IMR-90 (cell line): ENCODE results near the gene CMSS1. TPM values are rescaled to one million over a fixed set of nuclear protein-coding genes. Genes with fewer than 3 reads are reported as not detected.

Experiments
- ATAC-seq: fragments of 200-7000 bp; cut with Tn5 transposase; 2 replicates; pipeline ENCODE4 v1.9.1; 2020; ENCODE audit warnings: low read depth, mild to moderate bottlenecking, moderate library complexity
- BruUV-seq: library from RNA; stranded (reverse); fragments of 400-500 nt; replicated peaks from 2 replicates; lab custom pipeline; 2021; lab: Mats Ljungman, UMichigan
- CTCF ChIA-PET: fragments of 300-600 bp; formaldehyde crosslinking; extraction: SDS; loops from one replicate; lab custom pipeline; 2021; ENCODE audit warnings: antibody characterized with exemption; lab: Yijun Ruan, JAX
- POLR2A ChIA-PET: fragments of 300-600 bp; sonication (Branson Sonifier 250); formaldehyde crosslinking; loops from one replicate; lab custom pipeline; 2022; ENCODE audit warnings: antibody characterized with exemption; ENCODE audit not compliant: unreplicated experiment; lab: Charles Lee
- DNase-seq: peaks from one replicate; pipeline ENCODE4 v3.0.0; 2013
- H2AFZ ChIP-seq: replicated peaks from 2 replicates; pipeline ENCODE3; 2013; ENCODE audit warnings: low read length, mild to moderate bottlenecking; ENCODE audit not compliant: poor library complexity
- H2AK5ac ChIP-seq: 2 replicates; pipeline ENCODE4 v1.6.1; 2013; ENCODE audit warnings: low read depth, low read length, inconsistent platforms
- H2AK9ac ChIP-seq: replicated peaks from 2 replicates; pipeline ENCODE3; 2013; ENCODE audit warnings: mild to moderate bottlenecking, low read depth, low read length, moderate library complexity; ENCODE audit not compliant: poor library complexity
- H2BK120ac ChIP-seq: 2 replicates; pipeline ENCODE4 v1.6.1; 2013; ENCODE audit warnings: low read depth, low read length, inconsistent platforms
- H2BK15ac ChIP-seq: 3 replicates; pipeline ENCODE4 v1.6.1; 2013; ENCODE audit warnings: low read depth, low read length, inconsistent platforms
- H2BK20ac ChIP-seq: 2 replicates; pipeline ENCODE4 v1.6.1; 2013; ENCODE audit warnings: low read depth, mild to moderate bottlenecking, inconsistent platforms, low read length, moderate library complexity
- H2BK5ac ChIP-seq: 2 replicates; pipeline ENCODE4 v1.6.1; 2013; ENCODE audit warnings: mild to moderate bottlenecking, low read depth, low read length, inconsistent platforms; ENCODE audit not compliant: poor library complexity, severe bottlenecking
- H3K14ac ChIP-seq: replicated peaks from 2 replicates; pipeline ENCODE4 v1.6.1; 2013; ENCODE audit warnings: low read depth, low read length, inconsistent platforms
- H3K18ac ChIP-seq: 2 replicates; pipeline ENCODE4 v1.6.1; 2013; ENCODE audit warnings: low read depth, low read length, control low read depth
- H3K23ac ChIP-seq: 2 replicates; pipeline ENCODE4 v1.6.1; 2013; ENCODE audit warnings: low read depth, low read length, inconsistent platforms
- H3K27ac ChIP-seq: 2 replicates; pipeline ENCODE4 v1.5.1; 2013; ENCODE audit warnings: mild to moderate bottlenecking, control low read depth, low read length; ENCODE audit not compliant: insufficient read depth
- H3K27me3 ChIP-seq: 2 replicates; pipeline ENCODE4 v1.6.1; 2013; ENCODE audit warnings: low read length; ENCODE audit not compliant: control insufficient read depth, insufficient read depth
- H3K36me3 ChIP-seq: 2 replicates; pipeline ENCODE4 v1.6.1; 2013; ENCODE audit warnings: low read length, mixed read lengths; ENCODE audit not compliant: control insufficient read depth, insufficient read depth
- H3K4ac ChIP-seq: 2 replicates; pipeline ENCODE4 v1.6.1; 2013; ENCODE audit warnings: low read depth, low read length, inconsistent platforms
- H3K4me1 ChIP-seq: 2 replicates; pipeline ENCODE4 v1.6.1; 2013; ENCODE audit warnings: low read length, mixed read lengths; ENCODE audit not compliant: control insufficient read depth, insufficient read depth
- H3K4me2 ChIP-seq: 2 replicates; pipeline ENCODE4 v1.6.1; 2013; ENCODE audit warnings: low read depth, mild to moderate bottlenecking, control low read depth, low read length, moderate library complexity
- H3K4me3 ChIP-seq: 2 replicates; pipeline ENCODE4 v1.5.1; 2013; ENCODE audit warnings: low read depth, mild to moderate bottlenecking, control low read depth, low read length, moderate library complexity; ENCODE audit not compliant: insufficient read depth
- H3K56ac ChIP-seq: 2 replicates; pipeline ENCODE4 v1.6.1; 2013; ENCODE audit warnings: low read length, inconsistent platforms; ENCODE audit not compliant: insufficient read depth; ENCODE audit errors: extremely low read depth
- H3K79me1 ChIP-seq, 2 experiments: 2 replicates each; pipeline ENCODE4 v1.6.1; 2013; ENCODE audit warnings: low read length in 2 of 2, inconsistent platforms in 1 of 2, low read depth in 1 of 2
- H3K9ac ChIP-seq: 2 replicates; pipeline ENCODE4 v1.6.1; 2013; ENCODE audit warnings: low read depth, low read length, control low read depth
- H3K9me1 ChIP-seq: 2 replicates; pipeline ENCODE4 v1.6.1; 2013; ENCODE audit warnings: low read length, inconsistent platforms; ENCODE audit not compliant: insufficient read depth
- H3K9me3 ChIP-seq: 2 replicates; pipeline ENCODE4 v1.6.1; 2013; ENCODE audit warnings: low read length; ENCODE audit not compliant: control insufficient read depth, insufficient read depth
- H4K20me1 ChIP-seq: 2 replicates; pipeline ENCODE4 v1.6.1; 2013; ENCODE audit warnings: low read length, inconsistent platforms; ENCODE audit not compliant: insufficient read depth
- H4K5ac ChIP-seq: 2 replicates; pipeline ENCODE4 v1.6.1; 2013; ENCODE audit warnings: mild to moderate bottlenecking, low read depth, low read length, control low read depth
- H4K8ac ChIP-seq, 2 experiments: 2 replicates each; pipeline ENCODE4 v1.6.1; 2013; ENCODE audit warnings: low read depth in 2 of 2, low read length in 2 of 2, control low read depth in 1 of 2, inconsistent platforms in 1 of 2
- H4K91ac ChIP-seq: 2 replicates; pipeline ENCODE4 v1.6.1; 2013; ENCODE audit warnings: low read depth, low read length, inconsistent platforms; ENCODE audit not compliant: insufficient read depth
- BHLHE40 ChIP-seq: fragments of 150-350 bp; IDR thresholded peaks from 2 replicates; pipeline ENCODE4 v1.6.1; 2016; ENCODE audit warnings: mild to moderate bottlenecking, low read depth, low read length
- CEBPB ChIP-seq: IDR thresholded peaks from 2 replicates; pipeline ENCODE4 v1.6.1; 2012; ENCODE audit warnings: low read depth, low read length, improper control_type of control experiment
- CHD1 ChIP-seq: IDR thresholded peaks from 2 replicates; pipeline ENCODE4 v1.6.1; 2012; ENCODE audit warnings: low read depth, low read length, improper control_type of control experiment
- FOS ChIP-seq: fragments of 150-350 bp; IDR thresholded peaks from 2 replicates; pipeline ENCODE4 v1.6.1; 2016; ENCODE audit warnings: low read depth, low read length
- MAFK ChIP-seq: IDR thresholded peaks from 2 replicates; pipeline ENCODE4 v1.6.1; 2012; ENCODE audit warnings: low read depth, low read length, improper control_type of control experiment
- MXI1 ChIP-seq: IDR thresholded peaks from 2 replicates; pipeline ENCODE4 v1.6.1; 2012; ENCODE audit warnings: low read depth, mild to moderate bottlenecking, low read length, moderate library complexity, borderline replicate concordance
- NFE2L2 ChIP-seq: fragments of 150-350 bp; IDR thresholded peaks from 2 replicates; pipeline ENCODE4 v1.6.1; 2016; ENCODE audit warnings: low read depth, mild to moderate bottlenecking, low read length
- POLR2A ChIP-seq: IDR thresholded peaks from 2 replicates; pipeline ENCODE4 v1.6.1; 2012; ENCODE audit warnings: mild to moderate bottlenecking, low read depth, low read length
- RAD21 ChIP-seq: IDR thresholded peaks from 2 replicates; pipeline ENCODE4 v1.6.1; 2012; ENCODE audit warnings: low read length, improper control_type of control experiment
- RCOR1 ChIP-seq: IDR thresholded peaks from 2 replicates; pipeline ENCODE4 v1.6.1; 2012; ENCODE audit warnings: mild to moderate bottlenecking, low read length, improper control_type of control experiment; ENCODE audit not compliant: insufficient replicate concordance
- RFX5 ChIP-seq: IDR thresholded peaks from 2 replicates; pipeline ENCODE4 v1.8.0; 2012; ENCODE audit warnings: low read depth, mild to moderate bottlenecking, low read length, moderate library complexity
- SMC3 ChIP-seq: fragments of 150-350 bp; IDR thresholded peaks from 2 replicates; pipeline ENCODE4 v1.6.1; 2016; ENCODE audit warnings: low read depth, mild to moderate bottlenecking, antibody characterized with exemption, low read length, moderate library complexity
- WGBS, 2 experiments: methylation state at CpG; one replicate each; pipeline versions ENCODE4 v1.1.5 to v1.1.7; 2013; ENCODE audit warnings: missing lambda C conversion rate in 2 of 2; ENCODE audit not compliant: insufficient read length in 1 of 2; ENCODE audit errors: extremely low coverage in 2 of 2; 5-methylcytosine and 5-hydroxymethylcytosine counted together
- dilution Hi-C: fragments of 300-500 bp; cut with HindIII; formaldehyde crosslinking; loops from one replicate; pipeline ENCODE4 v1.14.3; 2018; ENCODE audit warnings: low sequenced_read_pairs; ENCODE audit not compliant: unreplicated experiment
- in situ Hi-C: fragments of 300-500 bp; cut with MboI; formaldehyde crosslinking; loops from 3 replicates; pipeline ENCODE4 v1.14.3; 2019; ENCODE audit warnings: low sequenced_read_pairs, inconsistent platforms, mixed read lengths
- intact Hi-C: fragments of 100-400 bp; cut with micrococcal nuclease; formaldehyde crosslinking; loops from 2 replicates; pipeline ENCODE4 v1.10.0; 2022
- polyA plus RNA-seq, 3 experiments: library from polyadenylated mRNA; depleted of rRNA; stranded (reverse); fragments of >200 nt; gene quantifications; 2 replicates each; pipeline ENCODE4 v1.2.3, GENCODE V29; 2012; ENCODE audit warnings: low replicate concordance in 1 of 3
- total RNA-seq: library from RNA; depleted of rRNA; stranded (reverse); fragments of >200 nt; gene quantifications from 2 replicates; pipeline ENCODE4 v1.2.3, GENCODE V29; 2012
- TF ChIP-seq, protein P1 (sequence below): fragments of 150-350 bp; IDR thresholded peaks from 2 replicates; pipeline ENCODE4 v1.6.1; 2016; ENCODE audit warnings: low read depth, mild to moderate bottlenecking, low read length, moderate library complexity, borderline replicate concordance
- TF ChIP-seq, protein P2 (sequence below): fragments of 150-350 bp; IDR thresholded peaks from 2 replicates; pipeline ENCODE4 v1.6.1; 2017; ENCODE audit warnings: mild to moderate bottlenecking, antibody characterized with exemption, low read length, low read depth
- TF ChIP-seq, protein P3 (sequence below): conservative IDR thresholded peaks from 2 replicates; pipeline ENCODE4 v1.5.1; 2012; ENCODE audit warnings: mild to moderate bottlenecking, low read depth, low read length, improper control_type of control experiment

Gene CMSS1
- total and polyA plus RNA-seq, 2 of the 4 experiments (the other 2 are of a cell fraction): 12.5 to 13.6 TPM

- Histone ChIP-seq H3K27me3 (no peaks in the 10 kb centered on the region), H3K27ac (no peak overlapping the region), H2BK20ac (no peak overlapping the region), H2AFZ (no peak overlapping the region), H2BK120ac (no peak overlapping the region; the same call in 1 of the 2 replicates), H4K8ac (no peak overlapping the region), H3K9me3 (no peaks in the 10 kb centered on the region), H4K91ac (no peak overlapping the region), H2AK9ac (no peak overlapping the region), H3K4ac (no peak overlapping the region), H3K14ac (no peak overlapping the region), H2BK5ac (no peak overlapping the region), H3K79me1 (peaks cover 11 to 25% of the 10 kb centered on the region in 2 experiments), H2AK5ac (0 out of 2 replicates have a peak overlapping the region, but pooled peaks have one; percentile 50), H2BK15ac (0 out of 3 replicates have a peak overlapping the region, but pooled peaks have one; percentile 15), H4K5ac (peak overlapping the region; percentile 18; the same call in 1 of the 2 replicates), H3K9me1 (peaks cover 10% of the 10 kb centered on the region), H3K4me1 (peaks cover 8% of the 10 kb centered on the region), H3K18ac (no peak overlapping the region), H3K4me3 (no peak overlapping the region), H3K36me3 (no peaks in the 10 kb centered on the region), H3K4me2 (no peak overlapping the region), H3K9ac (no peak overlapping the region), H3K23ac (no peak overlapping the region), H3K56ac (no peak overlapping the region), H4K20me1 (no peaks in the 10 kb centered on the region)
- ChIA-PET POLR2A (no interaction called here), CTCF (no interaction called here)
- no CpG with 5 or more reads among the region's 10 CpGs for WGBS, 2 experiments
- dilution Hi-C loops: no loop called here
- no TSS peak for BruUV-seq
- in situ Hi-C loops: loop anchor here (25.0 kb wide), 1 partner anchor 106 kb away; no protein-coding TSS in a partner anchor
- ATAC-seq: no peak
- DNase-seq: no peak
- TF ChIP-seq FOS (no peak), CEBPB (no peak), RCOR1 (no peak), RFX5 (no peak), MXI1 (no peak), CHD1 (no peak), NFE2L2 (no peak), MAFK (no peak), POLR2A (no peak), SMC3 (no peak), BHLHE40 (no peak), RAD21 (no peak)
- TF ChIP-seq, protein P1, sequence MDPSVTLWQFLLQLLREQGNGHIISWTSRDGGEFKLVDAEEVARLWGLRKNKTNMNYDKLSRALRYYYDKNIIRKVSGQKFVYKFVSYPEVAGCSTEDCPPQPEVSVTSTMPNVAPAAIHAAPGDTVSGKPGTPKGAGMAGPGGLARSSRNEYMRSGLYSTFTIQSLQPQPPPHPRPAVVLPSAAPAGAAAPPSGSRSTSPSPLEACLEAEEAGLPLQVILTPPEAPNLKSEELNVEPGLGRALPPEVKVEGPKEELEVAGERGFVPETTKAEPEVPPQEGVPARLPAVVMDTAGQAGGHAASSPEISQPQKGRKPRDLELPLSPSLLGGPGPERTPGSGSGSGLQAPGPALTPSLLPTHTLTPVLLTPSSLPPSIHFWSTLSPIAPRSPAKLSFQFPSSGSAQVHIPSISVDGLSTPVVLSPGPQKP: no peak
- TF ChIP-seq, protein P2, sequence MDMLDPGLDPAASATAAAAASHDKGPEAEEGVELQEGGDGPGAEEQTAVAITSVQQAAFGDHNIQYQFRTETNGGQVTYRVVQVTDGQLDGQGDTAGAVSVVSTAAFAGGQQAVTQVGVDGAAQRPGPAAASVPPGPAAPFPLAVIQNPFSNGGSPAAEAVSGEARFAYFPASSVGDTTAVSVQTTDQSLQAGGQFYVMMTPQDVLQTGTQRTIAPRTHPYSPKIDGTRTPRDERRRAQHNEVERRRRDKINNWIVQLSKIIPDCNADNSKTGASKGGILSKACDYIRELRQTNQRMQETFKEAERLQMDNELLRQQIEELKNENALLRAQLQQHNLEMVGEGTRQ: no peak
- TF ChIP-seq, protein P3, sequence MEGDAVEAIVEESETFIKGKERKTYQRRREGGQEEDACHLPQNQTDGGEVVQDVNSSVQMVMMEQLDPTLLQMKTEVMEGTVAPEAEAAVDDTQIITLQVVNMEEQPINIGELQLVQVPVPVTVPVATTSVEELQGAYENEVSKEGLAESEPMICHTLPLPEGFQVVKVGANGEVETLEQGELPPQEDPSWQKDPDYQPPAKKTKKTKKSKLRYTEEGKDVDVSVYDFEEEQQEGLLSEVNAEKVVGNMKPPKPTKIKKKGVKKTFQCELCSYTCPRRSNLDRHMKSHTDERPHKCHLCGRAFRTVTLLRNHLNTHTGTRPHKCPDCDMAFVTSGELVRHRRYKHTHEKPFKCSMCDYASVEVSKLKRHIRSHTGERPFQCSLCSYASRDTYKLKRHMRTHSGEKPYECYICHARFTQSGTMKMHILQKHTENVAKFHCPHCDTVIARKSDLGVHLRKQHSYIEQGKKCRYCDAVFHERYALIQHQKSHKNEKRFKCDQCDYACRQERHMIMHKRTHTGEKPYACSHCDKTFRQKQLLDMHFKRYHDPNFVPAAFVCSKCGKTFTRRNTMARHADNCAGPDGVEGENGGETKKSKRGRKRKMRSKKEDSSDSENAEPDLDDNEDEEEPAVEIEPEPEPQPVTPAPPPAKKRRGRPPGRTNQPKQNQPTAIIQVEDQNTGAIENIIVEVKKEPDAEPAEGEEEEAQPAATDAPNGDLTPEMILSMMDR: no peak
- intact Hi-C loops: no loop called here
Measured at GRCh38 chr3:99955773-99956562, 138.3 kb downstream of the CMSS1 start.
